Aorta (tissue), 5 donors: ENCODE data around the gene CLBA1. TPM values are rescaled to one million over a fixed set of nuclear protein-coding genes. Genes with fewer than 3 reads are reported as not detected.
A peak's percentile ranks its signal among the peaks of the same experiment; 100 is the strongest.
"Not testable (repeated sequence)": the region's sequence is repeated elsewhere in the genome, so short reads cannot be mapped to it uniquely, and the experiment has no call there.

Experiments used
- ATAC-seq: fragments of 200-7000 bp; cut with Tn5 transposase; one replicate; pipeline ENCODE4 v1.9.1; 2022; ENCODE audit warnings: moderate library complexity; ENCODE audit not compliant: low FRiP score
- DNase-seq, 2 donors: peaks; one replicate each; pipeline ENCODE4 v3.0.0-alpha.2; 2020
- H3K27ac ChIP-seq, 2 donors: one replicate each; pipeline ENCODE4 v1.5.1; 2013; ENCODE audit warnings: low read length in 2 of 2, mild to moderate bottlenecking in 2 of 2, moderate library complexity in 2 of 2, control low read depth in 1 of 2, inconsistent platforms in 1 of 2, low read depth in 1 of 2
- H3K27me3 ChIP-seq, 2 donors: one replicate each; pipeline ENCODE4 v1.6.1; 2013; ENCODE audit warnings: control low read depth in 1 of 2, low read length in 1 of 2, mild to moderate bottlenecking in 1 of 2, moderate library complexity in 1 of 2; ENCODE audit not compliant: insufficient read depth in 2 of 2, control insufficient read depth in 1 of 2
- H3K36me3 ChIP-seq, 2 donors: one replicate each; pipeline ENCODE4 v1.6.1; 2013; ENCODE audit warnings: control low read depth in 1 of 2, low read length in 1 of 2, mild to moderate bottlenecking in 1 of 2; ENCODE audit not compliant: insufficient read depth in 2 of 2, control insufficient read depth in 1 of 2
- H3K4me1 ChIP-seq, 2 donors: one replicate each; pipeline ENCODE4 v1.6.1; 2013; ENCODE audit warnings: low read length in 2 of 2, control low read depth in 1 of 2, mild to moderate bottlenecking in 1 of 2, moderate library complexity in 1 of 2; ENCODE audit not compliant: insufficient read depth in 2 of 2, control insufficient read depth in 1 of 2
- H3K4me3 ChIP-seq, 2 donors: one replicate each; pipeline ENCODE4 v1.5.1; 2013; ENCODE audit warnings: low read length in 2 of 2, control low read depth in 1 of 2, mild to moderate bottlenecking in 1 of 2
- H3K9me3 ChIP-seq: one replicate; pipeline ENCODE4 v1.6.1; 2013; ENCODE audit warnings: mild to moderate bottlenecking, low read length; ENCODE audit not compliant: control insufficient read depth
- WGBS, 2 donors: extraction: QIAGEN DNeasy Blood & Tissue Kit; methylation state at CpG; one replicate each; pipeline ENCODE4 v1.1.7; 2013; 5-methylcytosine and 5-hydroxymethylcytosine counted together
- intact Hi-C, 2 donors: fragments of 100-400 bp; cut with DNase I; formaldehyde crosslinking; loops; one replicate each; pipeline versions ENCODE4 v1.14.2 to v1.15.0; 2022
- polyA plus RNA-seq, 2 donors: library from polyadenylated mRNA; stranded (reverse); fragments of 200-250 nt; gene quantifications; one replicate each; pipeline ENCODE4 v1.2.3, GENCODE V29; 2013
- total RNA-seq, 2 donors: library from RNA; stranded (reverse); fragmentation: NEBNext Ultra II Directional; extraction: Animal tissue kit (Norgen Biotek cat#: 25700); gene quantifications; one replicate each; pipeline ENCODE4 v1.2.1, GENCODE V29; 2021
- donor health status: healthy with polysubstance abuse.
- donor health status: Bipolar disorder and iron deficiency.
- donor health status: DM: no; HTN: no; CAD: no.
- donor health status: DM: no; HTN: no; CAD: no.
- donor health status: DM: yes; HTN: yes; CAD: no.

The CLBA1 gene
- total and polyA plus RNA-seq, 4 donors: 1.8 to 10.2 (median 3.9) TPM

DNA sequence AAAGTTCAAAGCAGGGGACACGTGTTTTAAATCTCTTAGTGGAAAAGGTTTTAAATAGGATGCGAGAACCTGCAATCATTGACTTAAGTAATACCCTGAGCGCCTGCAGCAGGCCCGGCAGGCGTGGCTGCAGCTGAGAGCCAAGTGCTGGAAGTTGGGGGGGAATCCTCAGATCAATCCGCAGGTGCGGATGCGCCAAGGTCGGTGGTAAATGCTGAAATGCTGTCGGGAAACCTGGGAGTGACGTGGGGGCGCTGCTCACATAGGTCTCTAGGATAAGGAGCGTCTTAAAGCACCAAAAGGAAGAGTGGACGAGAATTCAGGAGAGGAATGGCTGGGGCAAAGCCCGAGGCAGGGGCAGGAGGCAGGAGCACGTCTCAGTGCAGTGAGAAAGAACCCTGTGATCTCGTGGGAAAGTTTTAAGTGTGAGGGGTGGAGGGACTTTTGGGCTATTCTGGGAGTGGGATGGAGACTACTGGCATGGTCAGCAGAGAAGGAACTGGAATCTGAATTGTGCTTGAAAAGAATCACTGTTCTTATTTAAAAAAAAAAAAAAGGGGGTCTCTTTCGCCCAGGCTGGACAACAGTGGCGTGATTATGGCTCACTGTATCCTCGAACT lies 36.2 kb downstream of the CLBA1 start:
- WGBS, 2 donors: 5 to 6% methylated on average over 20 of the region's 20 CpGs
- intact Hi-C loops: loop anchor here (2.0 to 5.0 kb wide), 2 partner anchors 45 to 49 kb away; no protein-coding TSS in a partner anchor
- no peaks in the 10 kb centered on the region for H3K4me1 ChIP-seq
- no peaks in the 10 kb centered on the region for H3K9me3 ChIP-seq
- peak overlapping the region in 1 of 2 donors; percentile 13 for H3K27ac ChIP-seq
- H3K27me3 ChIP-seq: no peaks in the 10 kb centered on the region
- no peaks in the 10 kb centered on the region for H3K36me3 ChIP-seq
- ATAC-seq (no peak), DNase-seq (no peak)
- peak overlapping the region; percentile 51 to 58 for H3K4me3 ChIP-seq

DNA sequence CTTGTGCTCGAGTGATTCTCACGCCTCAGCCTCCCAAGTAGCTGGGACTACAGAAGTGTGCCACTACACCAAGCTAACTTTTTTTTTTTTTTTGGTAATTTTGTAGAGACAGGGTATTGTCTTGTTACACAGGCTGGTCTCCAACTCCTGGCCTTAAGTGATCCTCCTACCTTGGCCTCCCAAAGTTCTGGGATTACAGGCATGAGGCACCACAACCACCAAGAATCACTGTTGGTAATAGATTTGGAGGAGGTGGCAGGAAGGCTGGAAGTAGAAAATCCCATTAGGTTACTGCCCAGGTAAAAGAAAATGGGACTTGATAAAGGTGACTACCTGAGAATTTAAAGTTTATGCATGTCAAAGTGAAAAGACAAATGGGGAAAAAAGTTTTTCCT lies 36.7 kb downstream of the CLBA1 start:
- no peak for ATAC-seq
- WGBS, 2 donors: 58 to 61% methylated on average over 2 of the region's 2 CpGs
- Histone ChIP-seq H3K36me3 (no peaks in the 10 kb centered on the region), H3K9me3 (no peaks in the 10 kb centered on the region), H3K4me1 (no peaks in the 10 kb centered on the region), H3K27me3 (no peaks in the 10 kb centered on the region), H3K27ac (no peak overlapping the region), H3K4me3 (no peak overlapping the region)
- no peak for DNase-seq
- intact Hi-C loops: loop anchor here in 1 of 2 donors (5.0 kb wide), 1 partner anchor 50 kb away; no protein-coding TSS in a partner anchor

DNA sequence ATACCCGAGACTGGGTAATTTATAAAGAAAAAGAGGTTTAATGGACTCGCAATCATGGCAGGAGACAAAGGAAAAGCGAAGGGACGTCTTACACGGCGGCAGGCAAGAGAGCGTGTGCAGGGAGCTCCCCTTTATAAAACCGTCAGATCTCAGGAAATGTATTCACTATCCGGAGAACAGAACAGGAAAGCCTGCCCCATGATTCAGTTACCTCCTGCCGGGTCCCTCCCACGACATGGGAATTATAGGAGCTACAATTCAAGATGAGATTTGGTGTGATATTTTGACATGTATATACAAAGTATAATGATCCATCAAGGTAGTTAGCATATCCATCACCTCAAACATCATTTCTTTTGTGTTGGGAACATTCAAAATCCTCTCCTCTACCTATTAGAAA lies 37.6 kb downstream of the CLBA1 start:
- Histone ChIP-seq H3K36me3 (no peaks in the 10 kb centered on the region), H3K4me1 (no peaks in the 10 kb centered on the region), H3K9me3 (no peaks in the 10 kb centered on the region), H3K27ac (no peak overlapping the region), H3K4me3 (no peak overlapping the region), H3K27me3 (no peaks in the 10 kb centered on the region)
- no peak for DNase-seq
- intact Hi-C loops: loop anchor here in 1 of 2 donors (5.0 kb wide), 1 partner anchor 51 kb away; no protein-coding TSS in a partner anchor
- 83 to 86% methylated on average over 11 of the region's 11 CpGs for WGBS, 2 donors
- no peak for ATAC-seq

GRCh38 chr14:105023791-105024480 lies 38.3 kb downstream of the CLBA1 start:
- WGBS, 2 donors: 70 to 75% methylated on average over 4 of the region's 4 CpGs
- Histone ChIP-seq H3K9me3 (no peaks in the 10 kb centered on the region), H3K27ac (no peak overlapping the region), H3K4me3 (no peak overlapping the region), H3K4me1 (no peaks in the 10 kb centered on the region), H3K27me3 (no peaks in the 10 kb centered on the region), H3K36me3 (no peaks in the 10 kb centered on the region)
- ATAC-seq (no peak), DNase-seq (no peak)
- intact Hi-C loops: loop anchor here in 1 of 2 donors (5.0 kb wide), 1 partner anchor 52 kb away; no protein-coding TSS in a partner anchor

DNA sequence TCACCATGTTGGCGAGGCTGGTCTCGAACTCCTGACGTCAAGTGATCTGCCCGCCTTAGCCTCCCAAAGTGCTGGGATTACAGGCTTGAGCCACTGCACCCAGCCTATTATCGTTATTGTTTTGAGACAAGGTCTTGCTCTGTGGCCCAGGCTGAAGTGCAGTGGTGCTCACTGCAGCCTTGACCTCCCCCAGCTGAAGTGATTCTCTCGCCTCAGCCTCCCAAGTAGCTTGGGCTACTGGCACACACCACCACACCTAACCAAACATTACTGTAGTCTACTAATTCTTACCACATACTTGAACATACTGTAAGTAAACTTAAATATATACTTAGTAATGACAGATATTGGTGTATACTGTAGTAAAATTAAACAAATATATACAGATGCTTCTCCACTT lies 39.8 kb downstream of the CLBA1 start:
- no peaks in the 10 kb centered on the region for H3K36me3 ChIP-seq
- WGBS, 2 donors: 95 to 97% methylated on average over 6 of the region's 6 CpGs
- no peak for ATAC-seq
- no peaks in the 10 kb centered on the region for H3K4me1 ChIP-seq
- peak in 1 of 2 donors; percentile 14 for DNase-seq
- intact Hi-C loops: no loop called here
- H3K9me3 ChIP-seq: no peaks in the 10 kb centered on the region
- no peak overlapping the region for H3K27ac ChIP-seq
- no peaks in the 10 kb centered on the region for H3K27me3 ChIP-seq
- no peak overlapping the region for H3K4me3 ChIP-seq

- no peaks in the 10 kb centered on the region for H3K27me3 ChIP-seq
- 94% methylated on average over 16 of the region's 16 CpGs for WGBS, 2 donors
- no peaks in the 10 kb centered on the region for H3K36me3 ChIP-seq
- no peak overlapping the region for H3K4me3 ChIP-seq
- intact Hi-C loops: no loop called here
- no peak overlapping the region for H3K27ac ChIP-seq
- DNase-seq (peak in 1 of 2 donors; percentile 32), ATAC-seq (no peak)
- no peaks in the 10 kb centered on the region for H3K4me1 ChIP-seq
- H3K9me3 ChIP-seq: no peaks in the 10 kb centered on the region
Measured at GRCh38 chr14:105026033-105026785, 40.6 kb downstream of the CLBA1 start.

DNA sequence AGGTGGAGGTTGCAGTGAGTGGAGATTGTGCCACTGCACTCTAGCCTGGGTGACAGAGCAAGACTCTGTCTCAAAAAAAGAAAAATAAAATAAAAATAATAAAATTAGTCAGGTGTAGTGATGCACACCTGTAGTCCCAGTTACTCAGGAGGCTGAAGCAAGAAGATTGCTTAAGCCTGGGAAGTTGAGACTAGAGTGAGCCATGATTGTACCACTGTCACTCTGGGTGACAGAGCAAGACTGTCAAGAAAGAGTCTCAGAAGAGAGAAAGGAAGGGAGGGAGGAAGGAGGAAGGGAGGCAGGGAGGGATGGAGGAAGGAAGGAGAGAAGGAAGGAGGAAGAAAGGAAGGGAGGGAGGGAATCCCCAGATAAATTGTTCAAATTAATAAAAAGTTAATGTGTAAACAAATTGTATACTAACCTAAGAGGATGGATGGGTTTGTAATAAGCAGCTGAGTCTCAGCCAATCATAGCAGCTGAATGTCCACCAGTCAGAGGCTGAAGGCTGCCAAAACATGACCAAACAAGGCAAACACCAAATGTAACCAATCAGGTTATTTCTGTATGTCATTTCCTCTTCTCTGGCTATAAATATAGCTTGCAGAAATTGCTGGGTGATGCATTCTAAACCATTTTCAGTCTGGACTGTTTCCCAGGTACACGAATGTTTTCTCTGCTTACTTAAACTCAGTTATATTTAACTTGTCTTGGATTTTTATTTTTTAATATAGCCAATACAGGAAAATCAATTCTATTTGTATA lies 41.4 kb downstream of the CLBA1 start:
- WGBS, 2 donors: 2 to 3% methylated on average over 1 of the region's 1 CpG
- ATAC-seq (no peak), DNase-seq (no peak)
- intact Hi-C loops: no loop called here
- Histone ChIP-seq H3K9me3 (no peaks in the 10 kb centered on the region), H3K4me3 (no peak overlapping the region), H3K27me3 (no peaks in the 10 kb centered on the region), H3K4me1 (no peaks in the 10 kb centered on the region), H3K27ac (no peak overlapping the region), H3K36me3 (no peaks in the 10 kb centered on the region)

GRCh38 chr14:105027718-105028117 lies 42.1 kb downstream of the CLBA1 start:
- intact Hi-C loops, H3K9me3 ChIP-seq, H3K4me3 ChIP-seq, DNase-seq, H3K27ac ChIP-seq, H3K27me3 ChIP-seq, H3K36me3 ChIP-seq, ATAC-seq, H3K4me1 ChIP-seq: not testable (repeated sequence)
- WGBS, 2 donors: 40% methylated on average over 4 of the region's 4 CpGs
